Measurements from ENCODE around the gene SMIM35. TPM values are rescaled to one million over a fixed set of nuclear protein-coding genes. Genes with fewer than 3 reads are reported as not detected.

SMIM35 gene
- total and polyA plus RNA-seq, 4 donors, result 0.06 to 0.17 (median 0.11) TPM

DNA sequence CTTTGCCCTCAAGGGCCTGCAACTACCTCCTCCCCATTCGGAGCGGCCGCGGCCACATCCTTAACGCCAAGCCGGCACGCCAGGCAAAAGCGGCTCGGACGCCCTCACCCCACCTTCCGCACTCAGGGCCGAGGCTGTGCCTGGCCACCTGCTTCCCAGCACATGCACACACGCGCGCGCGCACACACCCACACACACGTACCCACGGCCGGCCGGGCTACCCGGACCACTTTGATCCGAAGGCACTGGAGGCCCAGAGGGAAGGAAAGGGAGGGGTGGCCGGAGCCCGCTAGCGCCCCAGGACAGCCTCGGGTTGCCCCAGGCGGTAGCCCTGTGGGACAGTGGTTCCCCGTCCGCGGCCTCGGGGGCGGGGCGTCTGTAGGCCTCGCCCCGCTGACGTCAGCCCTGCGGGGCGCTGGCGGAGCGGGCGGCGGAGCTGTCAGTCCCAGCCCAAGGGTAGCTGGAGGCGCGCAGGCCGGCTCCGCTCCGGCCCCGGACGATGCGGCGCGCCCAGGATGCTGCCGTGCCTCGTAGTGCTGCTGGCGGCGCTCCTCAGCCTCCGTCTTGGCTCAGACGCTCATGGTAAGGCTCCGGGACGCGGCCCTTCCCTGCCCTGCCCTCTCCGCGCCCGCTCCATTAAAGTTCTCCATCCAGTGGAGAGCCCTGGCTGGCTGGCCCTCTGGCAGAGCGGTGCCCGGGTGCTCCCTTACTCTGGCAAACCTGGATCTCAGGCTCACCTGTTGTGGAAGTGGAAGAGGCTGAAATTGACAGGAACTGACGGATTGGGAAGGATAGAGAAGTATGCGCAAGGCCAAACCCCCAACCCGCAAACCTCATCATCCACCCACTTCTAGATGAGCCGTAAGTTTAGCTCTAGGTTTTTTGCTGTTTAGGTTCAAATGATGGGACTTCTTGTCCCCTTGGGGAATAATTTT, 100.5 kb downstream of the SMIM35 start, which contains the start of gene IL10RA:
TSS of gene IL10RA (plus strand) at position 442 of the 935 bp plus-strand sequence. CDS start at position 516, 74 bp downstream.
- Histone ChIP-seq H3K4me1 (ENCODE audit: control insufficient read depth in 5 of 5, insufficient read depth in 5 of 5, low read length in 5 of 5) (peaks cover 0 to 8% (median 3%) of the 10 kb centered on the region in 5 donors), H3K4me3 (peak within 1 kb of the TSS; percentile 40), H3K27ac (ENCODE audit: low read depth in 1 of 2, low read length in 1 of 2) (peak within 1 kb of the TSS in 1 of 2 donors; percentile 89), H3K36me3 (ENCODE audit: control insufficient read depth in 4 of 4, insufficient read depth in 4 of 4, low read length in 4 of 4) (no peaks in the 10 kb centered on the region), H3K27me3 (ENCODE audit: control insufficient read depth in 3 of 3, insufficient read depth in 3 of 3, low read length in 2 of 3) (peaks cover 0 to 27% (median 21%) of the 10 kb centered on the region in 3 donors), H3K9me3 (ENCODE audit: control insufficient read depth in 4 of 4, insufficient read depth in 3 of 4, low read length in 3 of 4) (no peaks in the 10 kb centered on the region), H3K9ac (ENCODE audit: insufficient read depth in 1 of 2, low read length in 2 of 2) (peak within 1 kb of the TSS in 1 of 2 donors; percentile 64)
- WGBS, 2 donors, result 2 to 3% methylated on average over 48 to 71 of the region's 71 CpGs
- ATAC-seq (ENCODE audit: insufficient read depth, low FRiP score) (peak; percentile 92), DNase-seq (peak; percentile 74 to 82 (median 82))
- no peak for TF ChIP-seq CTCF (IDR thresholded peaks at IDR 0.05; ENCODE audit: control extremely low read depth, extremely low read depth)

DNA sequence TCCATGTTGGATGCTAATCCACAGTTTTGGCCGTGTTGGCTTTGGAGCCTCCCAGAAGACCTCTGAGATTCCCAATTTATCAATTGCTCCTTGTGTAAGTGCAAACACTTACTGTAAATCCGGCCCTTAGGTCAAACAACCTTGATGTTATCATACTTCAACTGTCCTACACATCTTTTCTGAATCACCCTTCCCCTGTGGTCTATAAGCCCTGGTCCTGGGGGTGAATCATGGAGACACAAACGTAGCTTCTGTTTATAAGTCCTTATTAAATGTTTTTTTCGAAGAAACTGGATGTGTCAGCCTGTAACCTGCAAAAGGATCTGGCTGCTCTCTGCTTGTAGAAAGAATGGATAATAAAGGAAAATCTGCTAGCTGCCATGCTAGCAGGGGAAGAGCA, 102.3 kb downstream of the SMIM35 start:
- DNase-seq (no peak), ATAC-seq (ENCODE audit: insufficient read depth, low FRiP score) (no peak)
- WGBS, 2 donors, result 75 to 82% methylated on average over 4 of the region's 4 CpGs
- no peak overlapping the region for H3K9ac ChIP-seq (ENCODE audit: insufficient read depth in 1 of 2, low read length in 2 of 2)
- H3K27ac ChIP-seq (ENCODE audit: low read depth in 1 of 2, low read length in 1 of 2), result no peak overlapping the region
- peaks cover 0 to 8% (median 3%) of the 10 kb centered on the region in 5 donors for H3K4me1 ChIP-seq (ENCODE audit: control insufficient read depth in 5 of 5, insufficient read depth in 5 of 5, low read length in 5 of 5)
- H3K36me3 ChIP-seq (ENCODE audit: control insufficient read depth in 4 of 4, insufficient read depth in 4 of 4, low read length in 4 of 4), result no peaks in the 10 kb centered on the region
- H3K9me3 ChIP-seq (ENCODE audit: control insufficient read depth in 4 of 4, insufficient read depth in 3 of 4, low read length in 3 of 4), result no peaks in the 10 kb centered on the region
- TF ChIP-seq CTCF (IDR thresholded peaks at IDR 0.05; ENCODE audit: control extremely low read depth, extremely low read depth), result no peak
- no peak overlapping the region for H3K4me3 ChIP-seq
- H3K27me3 ChIP-seq (ENCODE audit: control insufficient read depth in 3 of 3, insufficient read depth in 3 of 3, low read length in 2 of 3), result peaks cover 0 to 27% (median 21%) of the 10 kb centered on the region in 3 donors

DNA sequence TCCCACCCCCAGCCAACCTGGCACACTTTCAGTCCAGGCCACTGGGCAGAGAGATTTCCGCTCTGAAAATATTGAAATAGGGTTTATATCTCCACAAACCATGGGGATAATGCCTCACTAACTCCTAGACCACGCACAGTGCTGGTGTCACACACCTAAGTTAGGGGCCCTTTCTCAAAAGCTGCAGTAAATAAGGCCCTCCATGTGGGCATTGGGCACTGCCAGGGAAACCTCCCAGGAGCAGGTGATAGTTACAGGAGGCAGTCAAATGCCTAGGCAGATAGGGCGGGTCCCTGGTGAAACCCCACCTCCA, 103.6 kb downstream of the SMIM35 start:
- no peaks in the 10 kb centered on the region for H3K9me3 ChIP-seq (ENCODE audit: control insufficient read depth in 4 of 4, insufficient read depth in 3 of 4, low read length in 3 of 4)
- TF ChIP-seq CTCF (IDR thresholded peaks at IDR 0.05; ENCODE audit: control extremely low read depth, extremely low read depth), result no peak
- H3K27ac ChIP-seq (ENCODE audit: low read depth in 1 of 2, low read length in 1 of 2), result no peak overlapping the region
- DNase-seq (no peak), ATAC-seq (ENCODE audit: insufficient read depth, low FRiP score) (no peak)
- peaks cover 0 to 24% (median 20%) of the 10 kb centered on the region in 3 donors for H3K27me3 ChIP-seq (ENCODE audit: control insufficient read depth in 3 of 3, insufficient read depth in 3 of 3, low read length in 2 of 3)
- H3K4me1 ChIP-seq (ENCODE audit: control insufficient read depth in 5 of 5, insufficient read depth in 5 of 5, low read length in 5 of 5), result peaks cover 0 to 8% (median 3%) of the 10 kb centered on the region in 5 donors
- H3K4me3 ChIP-seq, result no peak overlapping the region
- no peaks in the 10 kb centered on the region for H3K36me3 ChIP-seq (ENCODE audit: control insufficient read depth in 4 of 4, insufficient read depth in 4 of 4, low read length in 4 of 4)
- WGBS, 2 donors, result 98 to 100% methylated on average over 3 of the region's 3 CpGs
- no peak overlapping the region for H3K9ac ChIP-seq (ENCODE audit: insufficient read depth in 1 of 2, low read length in 2 of 2)

Measured in lung (tissue), 12 donors.